SK-N-SH (cell line): ENCODE results near the gene ZNF580. TPM values are rescaled to one million over a fixed set of nuclear protein-coding genes. Genes with fewer than 3 reads are reported as not detected.

Source experiments
- CTCF ChIA-PET: fragments of 300-600, 350-600 bp; formaldehyde crosslinking; extraction: SDS; loops from one replicate; lab custom pipeline; 2021; lab: Yijun Ruan, JAX
- POLR2A ChIA-PET: fragments of 350-600 bp; sonication (Branson Sonifier 250); formaldehyde crosslinking; extraction: SDS; loops from one replicate; lab custom pipeline; 2020; ENCODE audit warnings: antibody characterized with exemption, inconsistent platforms; lab: Yijun Ruan, JAX
- DNase-seq: peaks from one replicate; pipeline ENCODE4 v3.0.0; 2012
- H2AFZ ChIP-seq: fragments of 200-600 bp; sonication (generic); 2 replicates; pipeline ENCODE4 v1.8.1; 2016; ENCODE audit warnings: antibody characterized with exemption, mild to moderate bottlenecking, low read depth
- H3F3A ChIP-seq: fragments of 200-600 bp; sonication (generic); replicated peaks from 2 replicates; pipeline ENCODE3; 2016; ENCODE audit warnings: antibody characterized with exemption, mild to moderate bottlenecking; ENCODE audit not compliant: insufficient read depth
- H3K27ac ChIP-seq, 2 experiments: fragments of 200-500 bp in 1 of 2; fragments of 200-600 bp in 1 of 2; sonication (Bioruptor generic) in 1 of 2; sonication (generic), shearing (Covaris generic) in 1 of 2; 2 replicates each; pipeline versions ENCODE4 v1.5.1 to v1.6.1; 2014 to 2016; ENCODE audit warnings: low read depth in 2 of 2, inconsistent platforms in 1 of 2, low read length in 1 of 2, mild to moderate bottlenecking in 1 of 2, mixed read lengths in 1 of 2
- H3K27me3 ChIP-seq: fragments of 200-600 bp; sonication (generic), shearing (Covaris generic); 2 replicates; pipeline ENCODE4 v1.6.1; 2016; ENCODE audit warnings: mixed run types; ENCODE audit not compliant: insufficient read depth
- H3K36me3 ChIP-seq, 2 experiments: fragments of 200-500 bp in 1 of 2; fragments of 200-600 bp in 1 of 2; sonication (Bioruptor generic) in 1 of 2; sonication (generic) in 1 of 2; replicated peaks in 1 of 2; 2 replicates each; pipeline versions ENCODE3 to v1.5.1; 2014 to 2016; ENCODE audit warnings: low read length in 1 of 2, mild to moderate bottlenecking in 1 of 2; ENCODE audit not compliant: insufficient read depth in 2 of 2, control insufficient read depth in 1 of 2
- H3K4me1 ChIP-seq, 2 experiments: fragments of 200-500 bp in 1 of 2; fragments of 200-600 bp in 1 of 2; sonication (Bioruptor generic) in 1 of 2; sonication (generic), shearing (Covaris generic) in 1 of 2; 2 replicates each; pipeline versions ENCODE4 v1.5.1 to v1.6.1; 2014 to 2016; ENCODE audit warnings: low read depth in 1 of 2, low read length in 1 of 2, mixed run types in 1 of 2; ENCODE audit not compliant: insufficient read depth in 2 of 2, control insufficient read depth in 1 of 2
- H3K4me2 ChIP-seq: fragments of 200-600 bp; sonication (generic), shearing (Covaris generic); 2 replicates; pipeline ENCODE4 v1.6.1; 2017; ENCODE audit warnings: mixed run types
- H3K4me3 ChIP-seq, 2 experiments: fragments of 200-500 bp in 1 of 2; fragments of 200-600 bp in 1 of 2; sonication (Bioruptor generic) in 1 of 2; sonication (generic), shearing (Covaris generic) in 1 of 2; 2 replicates each; pipeline versions ENCODE4 v1.5.1 to v1.8.1; 2014 to 2016; ENCODE audit warnings: low read depth in 2 of 2, inconsistent platforms in 1 of 2, low read length in 1 of 2, mild to moderate bottlenecking in 1 of 2, mixed read lengths in 1 of 2, moderate library complexity in 1 of 2
- H3K79me2 ChIP-seq: fragments of 200-600 bp; sonication (generic); 2 replicates; pipeline ENCODE4 v1.8.1; 2017; ENCODE audit warnings: mild to moderate bottlenecking; ENCODE audit not compliant: insufficient read depth
- H3K9ac ChIP-seq: fragments of 200-600 bp; sonication (generic); 2 replicates; pipeline ENCODE4 v1.6.1; 2017; ENCODE audit warnings: mixed run types
- H3K9me2 ChIP-seq: fragments of 200-600 bp; sonication (generic); 2 replicates; pipeline ENCODE4 v1.6.1; 2017; ENCODE audit warnings: mixed run types
- H3K9me3 ChIP-seq: fragments of 200-600 bp; sonication (generic); 2 replicates; pipeline ENCODE4 v1.6.1; 2017; ENCODE audit warnings: mixed run types, mild to moderate bottlenecking, moderate library complexity
- H4K20me1 ChIP-seq: fragments of 200-600 bp; sonication (generic); 2 replicates; pipeline ENCODE4 v1.6.1; 2017; ENCODE audit warnings: mild to moderate bottlenecking, mixed run types; ENCODE audit not compliant: insufficient read depth
- EZH2phosphoT487 ChIP-seq: fragments of 200-600 bp; sonication (generic); IDR thresholded peaks from 2 replicates; pipeline ENCODE4 v1.6.1; 2017; ENCODE audit warnings: low read depth, mixed run types, mild to moderate bottlenecking, antibody characterized with exemption, moderate library complexity, borderline replicate concordance
- FOSL2 ChIP-seq: IDR thresholded peaks from 2 replicates; pipeline ENCODE4 v1.4.0; 2012; ENCODE audit warnings: low read depth, mild to moderate bottlenecking, moderate library complexity, borderline replicate concordance
- FOXJ3 ChIP-seq: sonication (generic); formaldehyde crosslinking; IDR thresholded peaks from 2 replicates; pipeline ENCODE4 v1.5.1; 2020; ENCODE audit warnings: mild to moderate bottlenecking, missing genetic modification reagents
- FOXM1 ChIP-seq: IDR thresholded peaks from 2 replicates; pipeline ENCODE4 v1.4.0; 2012; ENCODE audit warnings: low read depth, mild to moderate bottlenecking
- GABPA ChIP-seq: IDR thresholded peaks from 2 replicates; pipeline ENCODE4 v1.4.0; 2012; ENCODE audit warnings: low read depth, mild to moderate bottlenecking
- GATA2 ChIP-seq: sonication (generic); formaldehyde crosslinking; IDR thresholded peaks from 2 replicates; pipeline ENCODE4 v1.5.0; 2020; ENCODE audit warnings: mild to moderate bottlenecking, missing genetic modification reagents
- IRF3 ChIP-seq: fragments of 150-350 bp; IDR thresholded peaks from 2 replicates; pipeline ENCODE4 v1.6.1; 2016; ENCODE audit warnings: mild to moderate bottlenecking, low read depth, low read length
- JUND ChIP-seq: IDR thresholded peaks from 2 replicates; pipeline ENCODE4 v1.4.0; 2012
- MEF2A ChIP-seq: IDR thresholded peaks from 2 replicates; pipeline ENCODE4 v1.4.0; 2012; ENCODE audit warnings: low read depth, borderline replicate concordance
- MXI1 ChIP-seq: IDR thresholded peaks from 2 replicates; pipeline ENCODE4 v1.6.1; 2012; ENCODE audit warnings: mild to moderate bottlenecking, low read depth, low read length, improper control_type of control experiment
- NFIC ChIP-seq: IDR thresholded peaks from 2 replicates; pipeline ENCODE4 v1.4.0; 2012; ENCODE audit warnings: borderline replicate concordance
- PBX3 ChIP-seq: IDR thresholded peaks from 2 replicates; pipeline ENCODE4; 2012
- RAD21 ChIP-seq: IDR thresholded peaks from 2 replicates; pipeline ENCODE4 v1.6.1; 2012; ENCODE audit warnings: mild to moderate bottlenecking, low read length
- RFX5 ChIP-seq: IDR thresholded peaks from 2 replicates; pipeline ENCODE4 v1.6.1; 2012; ENCODE audit warnings: mild to moderate bottlenecking, improper control_type of control experiment, low read length
- SIN3A ChIP-seq: IDR thresholded peaks from 2 replicates; pipeline ENCODE4 v1.6.1; 2012; ENCODE audit warnings: low read depth, mild to moderate bottlenecking, low read length, moderate library complexity, borderline replicate concordance
- SMC3 ChIP-seq: IDR thresholded peaks from 2 replicates; pipeline ENCODE4 v1.6.1; 2012; ENCODE audit warnings: low read depth, low read length, improper control_type of control experiment
- TEAD4 ChIP-seq: IDR thresholded peaks from 2 replicates; pipeline ENCODE4 v1.4.0; 2012; ENCODE audit warnings: mild to moderate bottlenecking, borderline replicate concordance; ENCODE audit not compliant: insufficient read depth
- USF2 ChIP-seq: fragments of 150-350 bp; IDR thresholded peaks from 2 replicates; pipeline ENCODE4 v1.6.1; 2017; ENCODE audit warnings: antibody characterized with exemption, low read length, low read depth, borderline replicate concordance
- YY1 ChIP-seq: IDR thresholded peaks from 2 replicates; pipeline ENCODE4 v1.4.0; 2012; ENCODE audit warnings: low read depth, mild to moderate bottlenecking
- WGBS: methylation state at CpG from one replicate; pipeline ENCODE4 v1.1.6; 2017; ENCODE audit warnings: low lambda C conversion rate; 5-methylcytosine and 5-hydroxymethylcytosine counted together
- polyA plus RNA-seq, 3 experiments: library from polyadenylated mRNA; depleted of rRNA; stranded (reverse); fragments of >200 nt; gene quantifications; 2 replicates each; pipeline ENCODE4 v1.2.3, GENCODE V29; 2012
- TF ChIP-seq, protein P1 (sequence below): fragments of 200-600 bp; sonication (generic); IDR thresholded peaks from 2 replicates; pipeline ENCODE4 v1.6.1; 2017; ENCODE audit warnings: antibody characterized with exemption, mild to moderate bottlenecking, moderate library complexity
- TF ChIP-seq, protein P2 (sequence below): IDR thresholded peaks from 2 replicates; pipeline ENCODE4 v1.4.0; 2012; ENCODE audit warnings: low read depth, borderline replicate concordance

Gene ZNF580
- polyA plus RNA-seq, 1 of the 3 experiments (the other 2 are of a cell fraction), result 21.9 TPM

DNA sequence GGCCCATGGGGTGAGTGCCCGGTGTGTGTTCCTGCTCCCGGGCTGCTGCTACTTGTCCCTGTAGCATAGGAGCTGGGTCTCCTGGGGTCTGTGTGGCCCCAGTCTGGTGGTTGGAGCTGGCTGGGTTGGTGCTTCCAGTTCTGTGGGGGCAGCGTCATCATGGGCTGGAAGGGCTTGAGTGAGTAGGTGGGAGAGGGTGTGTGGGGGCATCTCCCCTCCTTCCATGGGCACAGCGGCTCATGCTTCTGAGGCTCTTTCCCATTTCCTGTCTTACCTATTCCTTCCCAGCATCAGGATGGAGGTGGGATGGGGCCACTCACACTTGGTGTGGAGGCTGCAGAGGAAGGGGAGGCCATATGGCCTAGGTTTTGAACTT is 26.2 kb downstream of the ZNF580 start:
- POLR2A ChIA-PET, result no interaction called here
- H3K27me3 ChIP-seq, result no peaks in the 10 kb centered on the region
- peaks cover 16% of the 10 kb centered on the region for H3F3A ChIP-seq
- H3K4me1 ChIP-seq, result no peaks in the 10 kb centered on the region; a peak in 1 of 4 replicates
- no peak overlapping the region for H3K4me3 ChIP-seq
- TF ChIP-seq RFX5, result no peak
- no peak for TF ChIP-seq GATA2
- TF ChIP-seq USF2, result no peak
- no peak for TF ChIP-seq FOSL2
- TF ChIP-seq, protein P1, sequence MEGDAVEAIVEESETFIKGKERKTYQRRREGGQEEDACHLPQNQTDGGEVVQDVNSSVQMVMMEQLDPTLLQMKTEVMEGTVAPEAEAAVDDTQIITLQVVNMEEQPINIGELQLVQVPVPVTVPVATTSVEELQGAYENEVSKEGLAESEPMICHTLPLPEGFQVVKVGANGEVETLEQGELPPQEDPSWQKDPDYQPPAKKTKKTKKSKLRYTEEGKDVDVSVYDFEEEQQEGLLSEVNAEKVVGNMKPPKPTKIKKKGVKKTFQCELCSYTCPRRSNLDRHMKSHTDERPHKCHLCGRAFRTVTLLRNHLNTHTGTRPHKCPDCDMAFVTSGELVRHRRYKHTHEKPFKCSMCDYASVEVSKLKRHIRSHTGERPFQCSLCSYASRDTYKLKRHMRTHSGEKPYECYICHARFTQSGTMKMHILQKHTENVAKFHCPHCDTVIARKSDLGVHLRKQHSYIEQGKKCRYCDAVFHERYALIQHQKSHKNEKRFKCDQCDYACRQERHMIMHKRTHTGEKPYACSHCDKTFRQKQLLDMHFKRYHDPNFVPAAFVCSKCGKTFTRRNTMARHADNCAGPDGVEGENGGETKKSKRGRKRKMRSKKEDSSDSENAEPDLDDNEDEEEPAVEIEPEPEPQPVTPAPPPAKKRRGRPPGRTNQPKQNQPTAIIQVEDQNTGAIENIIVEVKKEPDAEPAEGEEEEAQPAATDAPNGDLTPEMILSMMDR, result no peak
- TF ChIP-seq, protein P2, sequence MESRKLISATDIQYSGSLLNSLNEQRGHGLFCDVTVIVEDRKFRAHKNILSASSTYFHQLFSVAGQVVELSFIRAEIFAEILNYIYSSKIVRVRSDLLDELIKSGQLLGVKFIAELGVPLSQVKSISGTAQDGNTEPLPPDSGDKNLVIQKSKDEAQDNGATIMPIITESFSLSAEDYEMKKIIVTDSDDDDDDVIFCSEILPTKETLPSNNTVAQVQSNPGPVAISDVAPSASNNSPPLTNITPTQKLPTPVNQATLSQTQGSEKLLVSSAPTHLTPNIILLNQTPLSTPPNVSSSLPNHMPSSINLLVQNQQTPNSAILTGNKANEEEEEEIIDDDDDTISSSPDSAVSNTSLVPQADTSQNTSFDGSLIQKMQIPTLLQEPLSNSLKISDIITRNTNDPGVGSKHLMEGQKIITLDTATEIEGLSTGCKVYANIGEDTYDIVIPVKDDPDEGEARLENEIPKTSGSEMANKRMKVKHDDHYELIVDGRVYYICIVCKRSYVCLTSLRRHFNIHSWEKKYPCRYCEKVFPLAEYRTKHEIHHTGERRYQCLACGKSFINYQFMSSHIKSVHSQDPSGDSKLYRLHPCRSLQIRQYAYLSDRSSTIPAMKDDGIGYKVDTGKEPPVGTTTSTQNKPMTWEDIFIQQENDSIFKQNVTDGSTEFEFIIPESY, result no peak
- TF ChIP-seq JUND, result no peak
- no peak for TF ChIP-seq MXI1
- TF ChIP-seq, all 33 proteins: peak for 0
- Histone ChIP-seq H4K20me1 (peaks cover 93% of the 10 kb centered on the region), H2AFZ (no peak overlapping the region), H3K79me2 (peaks cover 88% of the 10 kb centered on the region), H3K9ac (no peak overlapping the region), H3K27ac (no peak overlapping the region), H3K36me3 (peaks cover 24 to 65% of the 10 kb centered on the region in 2 experiments), H3K9me3 (no peaks in the 10 kb centered on the region), H3K9me2 (no peaks in the 10 kb centered on the region), H3K4me2 (no peak overlapping the region)
- WGBS, result 83% methylated on average over 2 of the region's 4 CpGs
- CTCF ChIA-PET, result interaction anchor here (1.3 kb wide), 1 partner anchor 12 kb away, joined by 3 read pairs; the partner anchor contains the start of gene U2AF2
- DNase-seq, result no peak

GRCh38 chr19:55667511-55667910 is 26.7 kb downstream of the ZNF580 start:
- no peak for DNase-seq
- Histone ChIP-seq H3K4me1 (peaks cover 0 to 3% of the 10 kb centered on the region in 2 experiments; a peak in 2 of 4 replicates), H3K27me3 (no peaks in the 10 kb centered on the region), H3K4me3 (no peak overlapping the region), H3K4me2 (no peak overlapping the region), H4K20me1 (peaks cover 96% of the 10 kb centered on the region), H2AFZ (no peak overlapping the region), H3K36me3 (peaks cover 27 to 69% of the 10 kb centered on the region in 2 experiments), H3K9ac (no peak overlapping the region), H3F3A (peaks cover 21% of the 10 kb centered on the region), H3K27ac (no peak overlapping the region), H3K79me2 (peaks cover 89% of the 10 kb centered on the region), H3K9me3 (no peaks in the 10 kb centered on the region), H3K9me2 (no peaks in the 10 kb centered on the region)
- POLR2A ChIA-PET, result no interaction called here
- 95% methylated on average over 12 of the region's 12 CpGs for WGBS
- CTCF ChIA-PET, result interaction anchor here (1.3 kb wide), 1 partner anchor 13 kb away, joined by 3 read pairs; the partner anchor contains the start of gene U2AF2
- TF ChIP-seq RFX5 (no peak), IRF3 (no peak), GABPA (no peak), MEF2A (no peak), FOXM1 (no peak), GATA2 (no peak), YY1 (no peak), EZH2phosphoT487 (no peak), FOXJ3 (no peak), SIN3A (no peak), TEAD4 (no peak), NFIC (no peak), PBX3 (no peak), RAD21 (no peak), SMC3 (no peak)
